T-helper 1 cell (primary cell): ENCODE results near the gene ZNF497.
"Not testable (repeated sequence)": the region's sequence is repeated elsewhere in the genome, so short reads cannot be mapped to it uniquely, and the experiment has no call there.

Experiments
- DNase-seq, 5 donors: peaks; one replicate each; pipeline ENCODE4 v3.0.0-alpha.2; 2012 to 2020

Gene ZNF497

DNA sequence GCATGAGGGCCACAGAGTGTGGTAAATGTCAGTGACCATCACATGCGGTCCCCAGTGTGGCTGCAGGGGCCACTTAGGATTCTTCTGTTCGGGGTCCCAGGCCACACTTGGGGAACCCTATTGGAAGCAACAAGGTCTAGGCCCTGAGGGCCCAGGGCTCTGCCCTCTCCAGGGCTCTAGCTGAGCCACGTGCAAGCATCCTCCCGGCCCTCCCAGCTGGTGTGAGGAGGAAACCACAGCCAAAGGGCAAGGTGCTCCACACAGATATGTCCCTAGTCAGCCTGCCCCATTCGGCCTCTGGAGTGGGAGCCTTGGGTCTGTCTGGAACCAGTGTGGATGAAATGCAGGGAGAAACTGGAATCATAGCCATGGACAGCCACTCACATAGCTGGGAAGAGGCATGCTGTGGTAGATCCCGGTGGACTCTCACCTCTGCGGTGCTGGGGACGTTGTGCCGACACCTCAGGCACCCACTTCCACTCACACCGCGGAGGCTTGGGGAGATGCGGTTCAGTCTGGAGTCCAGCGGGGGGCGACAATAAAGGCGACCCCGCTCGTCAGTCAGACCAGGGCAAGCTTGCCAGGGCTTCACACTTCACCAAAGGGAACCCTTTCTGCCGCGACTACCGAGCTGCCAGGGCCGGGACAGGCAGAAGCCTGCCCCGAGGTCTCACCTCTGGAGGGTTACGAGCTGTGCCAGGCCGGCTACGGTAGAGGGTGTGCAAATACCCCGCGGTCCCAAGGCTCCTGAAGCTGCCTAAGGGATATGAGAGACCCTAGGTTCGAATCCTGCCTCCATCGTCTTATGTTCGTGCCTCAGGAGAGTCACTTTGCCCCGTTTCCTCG lies 4.3 kb upstream of the ZNF497 start:
- no peak for DNase-seq

DNA sequence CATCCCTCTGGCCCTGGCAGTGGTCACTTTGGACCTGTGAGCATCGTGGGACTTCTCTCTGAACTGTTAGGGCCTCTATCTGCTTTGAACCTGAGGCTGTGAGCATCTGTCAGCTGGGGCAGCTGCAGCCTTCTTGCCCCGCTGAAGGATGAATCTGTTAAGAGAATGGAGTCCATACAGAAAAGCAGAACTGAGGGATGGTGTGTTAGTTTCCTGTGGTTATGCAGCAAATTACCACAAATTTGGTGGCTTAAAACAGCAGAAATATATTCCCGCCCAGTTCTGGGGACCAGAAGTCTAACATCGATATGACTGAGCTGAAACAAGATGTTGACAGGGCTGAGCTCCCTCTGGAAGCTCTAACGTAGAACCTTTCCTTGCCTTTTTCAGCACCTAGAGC lies 1.6 kb upstream of the ZNF497 start:
- DNase-seq = no peak

DNA sequence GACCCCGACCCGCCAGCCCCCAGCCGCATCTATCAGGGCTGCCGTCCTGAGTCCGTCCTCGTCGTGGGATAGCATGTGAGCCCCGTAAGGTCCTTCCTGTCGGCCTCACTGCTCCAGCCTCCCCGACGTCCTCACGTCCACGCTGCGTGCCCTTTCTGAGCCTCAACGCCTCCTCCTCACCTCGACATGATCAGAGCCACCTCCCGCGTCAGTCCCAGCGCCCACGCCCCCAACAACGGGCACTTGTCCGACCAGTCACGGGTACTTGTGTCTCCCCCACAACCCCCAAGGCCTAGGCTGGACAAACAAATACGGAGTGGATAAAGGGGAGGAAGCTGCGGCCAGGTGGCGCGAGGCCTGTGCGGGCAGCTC lies 665 bp downstream of the ZNF497 start:
- DNase-seq = peak in 1 of 5 donors; percentile 61

DNA sequence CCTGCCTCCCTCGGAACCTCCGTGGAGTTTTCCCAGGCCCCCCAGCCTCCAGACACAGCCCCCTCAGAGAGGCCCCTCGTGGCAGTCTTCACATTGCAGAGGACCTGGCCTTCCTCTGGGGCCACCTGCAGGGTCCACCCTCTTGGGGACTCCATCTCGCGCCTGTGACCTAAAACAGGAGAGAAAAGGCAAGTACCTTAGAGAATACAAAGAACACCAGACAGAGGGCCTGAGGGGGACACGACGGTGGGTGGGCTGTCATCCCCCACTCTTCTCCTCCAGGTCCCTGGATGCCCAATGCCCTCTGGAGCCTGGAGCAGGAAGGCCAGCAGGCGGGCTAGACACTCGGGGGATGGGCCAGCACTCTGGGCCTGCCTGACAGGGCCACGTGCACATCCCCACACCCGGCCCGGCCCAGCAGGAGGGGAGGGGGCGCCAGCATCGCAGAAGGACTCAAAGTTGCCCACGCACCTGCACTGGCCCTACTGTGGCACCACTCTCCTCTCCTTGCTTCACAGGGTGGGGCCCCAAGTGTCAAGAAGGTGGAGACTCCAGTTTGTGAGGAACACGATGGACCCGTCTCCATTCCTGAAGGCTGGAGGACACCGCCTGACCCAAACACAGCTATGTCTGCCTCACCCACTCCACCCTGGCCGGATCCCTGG lies 4.9 kb downstream of the ZNF497 start:
- DNase-seq = no peak

DNA sequence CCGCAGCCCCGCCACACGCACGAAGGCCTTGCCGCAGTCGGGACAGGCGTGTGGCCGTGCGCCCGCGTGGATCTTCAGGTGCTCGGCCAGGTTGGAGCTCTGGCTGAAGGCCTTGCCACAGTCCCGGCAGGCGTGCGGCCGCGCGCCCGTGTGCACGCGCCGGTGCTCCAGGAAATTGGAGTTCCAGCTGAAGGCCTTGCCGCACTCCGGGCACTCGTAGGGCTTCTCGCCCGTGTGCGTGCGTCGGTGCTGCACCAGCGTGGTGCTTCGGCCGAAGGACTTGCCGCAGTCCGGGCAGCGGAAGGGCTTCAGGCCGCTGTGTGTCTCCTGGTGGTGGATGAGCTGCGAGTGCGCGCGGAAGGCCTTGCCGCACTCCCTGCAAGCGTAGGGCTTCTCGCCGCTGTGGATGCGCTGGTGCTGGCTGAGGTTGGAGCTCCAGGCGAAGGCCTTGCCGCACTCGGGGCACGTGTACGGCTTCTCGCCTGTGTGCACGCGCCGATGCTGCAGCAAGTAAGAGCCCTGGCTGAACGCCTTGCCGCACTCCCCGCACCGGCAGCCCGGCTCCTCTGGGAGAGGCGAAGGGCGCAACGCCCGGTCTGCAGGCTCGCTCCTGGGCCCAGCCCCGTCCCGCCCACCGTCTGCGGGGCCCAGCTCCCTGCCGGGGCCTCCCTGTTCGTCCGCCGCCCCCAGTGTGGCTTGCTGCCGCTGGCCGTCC lies 5.6 kb downstream of the ZNF497 start:
- no peak for DNase-seq

DNA sequence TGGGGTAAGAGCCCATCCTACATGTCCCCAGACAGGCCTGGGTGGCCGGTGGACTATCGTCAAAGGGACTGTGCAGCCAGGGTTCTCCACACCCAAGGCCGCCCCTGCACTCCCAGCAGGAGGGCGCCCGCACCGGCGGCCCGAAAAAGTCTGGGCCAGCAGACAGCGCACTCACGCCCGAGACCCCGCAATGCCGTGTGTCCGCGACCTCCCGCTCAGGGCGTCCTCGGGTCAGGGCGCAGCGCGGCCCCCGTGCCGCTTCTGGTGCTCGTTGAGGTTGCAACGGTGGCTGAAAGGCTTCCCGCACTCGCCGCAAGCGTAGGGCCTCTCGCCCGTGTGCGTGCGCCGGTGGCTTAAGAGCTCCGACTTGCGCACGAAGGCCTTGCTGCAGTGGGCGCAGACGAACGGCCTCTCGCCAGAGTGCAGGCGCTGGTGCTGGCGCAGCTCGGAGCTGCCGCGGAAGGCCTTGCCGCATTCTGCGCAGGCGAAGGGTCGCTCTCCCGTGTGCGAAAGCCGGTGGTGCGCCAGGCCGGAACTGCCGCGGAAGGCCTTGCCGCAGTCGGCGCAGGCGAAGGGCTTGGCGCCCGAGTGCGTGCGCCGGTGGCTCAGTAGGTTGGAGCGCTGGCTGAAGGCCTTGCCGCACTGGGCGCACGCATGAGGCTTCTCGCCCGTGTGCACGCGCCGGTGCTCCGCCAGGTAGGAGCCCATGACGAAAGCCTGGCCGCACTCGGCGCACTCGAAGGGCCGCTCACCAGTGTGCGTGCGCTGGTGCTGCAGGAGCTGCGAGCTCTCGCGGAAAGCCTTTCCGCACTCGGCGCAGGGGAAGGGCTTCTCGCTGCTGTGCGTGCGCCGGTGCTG lies 6.4 kb downstream of the ZNF497 start:
- DNase-seq = peak in 2 of 5 donors; percentile 22 to 53

DNA sequence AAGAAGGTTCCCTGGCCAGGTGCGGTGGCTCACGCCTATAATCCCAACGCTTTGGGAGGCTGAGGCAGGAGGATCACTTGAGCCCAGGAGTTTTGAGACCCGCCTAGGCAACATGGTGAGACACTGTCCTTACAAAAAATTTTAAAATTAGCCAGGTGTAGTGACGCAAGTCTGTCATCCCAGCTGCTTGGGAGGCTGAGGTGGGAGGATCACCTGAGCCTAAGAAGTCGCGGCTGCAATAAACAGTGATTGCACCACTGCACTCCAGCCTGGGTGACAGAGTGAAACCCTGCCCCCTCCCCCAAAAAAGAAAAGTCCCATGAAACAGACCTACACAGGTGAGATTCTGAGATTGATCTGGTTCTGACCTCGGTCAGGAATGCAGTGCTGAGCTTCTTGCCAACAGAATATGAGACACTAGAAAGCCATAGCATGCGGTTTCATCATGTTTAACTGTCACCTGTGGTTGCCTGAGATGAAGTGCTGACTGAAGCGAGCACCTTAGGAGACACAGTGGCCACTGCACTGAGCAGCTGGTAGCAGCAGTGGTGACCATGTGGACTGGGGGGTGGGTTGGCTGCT lies 7.2 kb downstream of the ZNF497 start:
- DNase-seq = no peak

DNA sequence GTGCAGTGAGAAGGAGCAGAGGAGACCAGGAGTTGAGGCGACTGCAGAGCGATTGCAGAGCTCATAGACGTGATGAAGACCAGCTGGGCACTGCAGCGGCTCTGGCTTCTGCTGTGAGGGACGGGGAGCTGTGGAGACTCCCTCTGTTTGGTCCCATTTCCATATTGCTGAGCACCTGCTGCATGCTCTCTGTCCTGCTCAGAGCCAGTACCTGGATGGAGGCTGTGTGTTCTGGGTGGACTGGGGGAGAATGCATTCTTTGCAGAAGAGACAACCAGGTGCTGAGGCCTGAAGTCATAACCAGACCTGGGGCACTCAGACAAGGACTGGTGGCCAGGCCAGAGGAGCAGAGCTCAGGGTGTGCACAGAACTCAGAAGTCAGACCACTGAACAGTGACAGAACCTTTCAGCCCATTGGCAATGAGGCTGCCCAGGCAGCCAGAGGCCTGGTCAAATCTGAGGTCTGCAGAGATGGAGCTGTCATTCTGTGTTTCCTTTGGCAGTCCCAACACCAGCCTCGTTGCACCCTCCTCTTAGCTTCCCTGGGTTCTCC lies 8.0 kb downstream of the ZNF497 start:
- DNase-seq = no peak

DNA sequence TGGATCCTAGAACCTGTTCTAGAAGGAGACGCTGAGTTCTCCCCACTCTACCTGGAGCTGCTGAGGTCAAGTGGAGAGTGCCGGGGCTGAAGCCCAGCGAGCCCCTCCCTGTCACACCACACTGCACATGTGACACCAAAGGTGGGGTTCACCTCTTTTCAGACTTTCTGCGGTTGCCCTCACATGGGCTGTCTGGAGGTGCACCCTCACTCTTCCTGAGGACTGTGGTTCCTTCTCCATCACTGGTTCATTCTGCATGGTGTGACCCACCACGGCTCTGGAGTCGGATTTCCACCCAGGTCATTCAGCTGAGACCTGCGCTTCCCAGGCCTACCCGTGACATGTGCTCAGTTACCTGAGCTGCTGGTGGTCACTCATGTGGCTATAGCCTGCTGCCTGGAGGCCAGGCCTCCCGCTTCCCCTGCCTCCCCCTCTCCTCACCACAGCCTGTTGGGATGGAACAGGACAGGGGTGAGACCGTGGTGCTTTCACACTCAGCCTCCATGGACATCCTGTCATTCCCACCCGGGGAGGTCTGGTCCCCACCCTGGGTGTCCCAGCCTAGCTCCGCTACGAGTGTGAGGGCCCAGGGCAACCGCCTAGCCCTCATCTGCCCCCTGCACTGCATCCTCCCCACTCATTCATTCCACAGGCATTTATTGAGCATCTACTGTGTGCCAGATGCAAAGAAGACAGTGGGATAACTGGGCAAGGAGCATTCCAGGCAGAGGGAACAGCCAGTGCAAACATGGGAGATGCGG lies 8.7 kb downstream of the ZNF497 start:
- DNase-seq = no peak

DNA sequence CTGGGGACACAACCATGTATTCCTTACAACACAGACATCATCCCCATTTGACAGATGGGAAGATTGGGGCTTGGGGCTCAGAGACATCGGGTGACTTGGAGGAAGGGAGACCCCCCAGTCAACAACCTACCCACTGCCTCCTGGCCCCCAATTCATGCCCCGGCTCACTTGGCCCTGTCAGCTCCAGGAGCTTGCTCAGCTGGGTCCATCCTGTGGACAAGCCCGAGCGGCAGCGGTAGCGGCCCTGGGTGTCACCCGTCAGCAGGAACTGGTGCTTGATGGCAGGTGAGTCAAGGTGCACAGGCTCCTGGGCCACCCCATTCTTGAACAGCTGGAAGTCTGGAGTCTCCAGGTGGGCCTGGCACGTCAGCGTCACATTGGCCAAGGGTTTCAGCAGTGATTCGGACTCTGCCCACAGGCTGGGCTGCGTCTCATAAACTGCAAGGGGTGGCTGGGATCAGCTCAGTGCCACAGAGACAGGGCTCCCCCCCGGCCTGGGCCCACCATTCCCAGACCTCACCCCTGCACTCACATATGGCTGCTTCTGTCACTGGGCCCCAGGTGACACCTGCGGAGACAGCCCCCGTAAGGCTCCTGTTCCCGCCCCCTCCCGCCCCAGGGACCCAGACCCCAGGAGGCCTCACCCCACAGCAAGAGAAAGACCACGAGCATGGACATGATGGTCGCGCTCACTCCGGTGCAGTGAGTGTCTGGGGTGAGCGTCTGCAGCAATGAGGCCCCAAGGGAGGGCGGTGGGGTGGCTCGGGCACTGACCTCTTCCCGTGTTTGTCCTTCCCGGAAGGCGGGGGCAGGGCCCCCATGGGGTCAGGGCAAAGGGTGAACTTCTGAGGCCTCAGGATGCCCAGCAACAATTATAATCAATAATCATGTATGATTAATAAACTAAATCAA lies 9.5 kb downstream of the ZNF497 start, which contains the start of gene A1BG:
Gene A1BG (minus strand): TSS at position 733 of the 912 bp plus-strand sequence. CDS start 55 bp downstream, at position 678.
- no peak for DNase-seq

DNA sequence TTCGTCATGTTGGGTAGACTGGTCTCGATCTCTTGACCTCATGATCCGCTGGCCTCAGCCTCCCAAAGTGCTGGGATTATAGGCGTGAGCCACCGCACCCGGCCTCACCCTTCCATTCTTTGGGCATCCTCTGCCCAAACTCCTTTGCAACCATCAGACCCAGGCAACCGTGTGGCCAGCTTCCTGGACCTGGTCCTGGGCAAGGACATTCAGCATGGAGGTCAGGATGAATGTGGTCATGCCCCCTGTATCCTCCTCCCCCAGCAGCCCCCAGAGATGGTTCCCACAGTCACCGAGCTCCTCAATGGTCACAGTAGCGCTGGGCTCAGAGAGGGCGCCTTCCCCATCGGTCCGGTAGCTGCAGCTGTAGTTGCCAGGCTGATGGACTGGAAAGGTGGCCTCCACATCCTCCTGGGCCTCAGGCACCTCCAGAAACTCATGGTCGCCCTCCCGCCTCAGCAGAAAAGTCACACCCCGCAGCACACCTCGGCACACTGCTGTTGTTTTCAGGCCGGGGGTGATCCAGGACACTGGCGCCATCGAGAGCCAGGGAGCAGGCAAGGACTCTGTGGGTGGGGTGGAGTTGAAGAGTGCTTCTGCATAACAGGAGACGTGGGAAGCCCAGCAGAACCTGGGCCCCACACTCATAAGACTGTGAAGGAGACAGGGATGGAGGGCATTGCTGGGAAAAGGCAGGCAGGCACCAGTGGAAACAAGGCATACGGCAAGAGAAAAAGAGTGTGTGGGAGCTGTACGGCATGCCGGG lies 10.4 kb downstream of the ZNF497 start:
- no peak for DNase-seq

DNA sequence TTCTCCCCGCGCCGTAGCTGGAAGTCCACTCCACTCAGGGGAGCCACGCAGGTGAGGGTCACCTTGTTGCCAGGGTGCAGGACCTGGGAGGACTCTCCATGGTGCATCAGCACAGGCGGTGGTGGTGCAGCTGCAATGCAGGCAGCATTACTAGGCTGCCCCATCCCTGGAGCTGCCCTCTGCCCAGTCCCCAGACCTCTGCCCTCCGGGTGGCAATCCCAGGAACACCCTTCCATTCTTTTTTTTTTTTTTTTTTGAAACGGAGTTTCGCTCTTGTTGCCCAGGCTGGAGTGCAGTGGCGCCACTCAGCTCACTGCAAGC lies 11.0 kb downstream of the ZNF497 start:
- DNase-seq = no peak

DNA sequence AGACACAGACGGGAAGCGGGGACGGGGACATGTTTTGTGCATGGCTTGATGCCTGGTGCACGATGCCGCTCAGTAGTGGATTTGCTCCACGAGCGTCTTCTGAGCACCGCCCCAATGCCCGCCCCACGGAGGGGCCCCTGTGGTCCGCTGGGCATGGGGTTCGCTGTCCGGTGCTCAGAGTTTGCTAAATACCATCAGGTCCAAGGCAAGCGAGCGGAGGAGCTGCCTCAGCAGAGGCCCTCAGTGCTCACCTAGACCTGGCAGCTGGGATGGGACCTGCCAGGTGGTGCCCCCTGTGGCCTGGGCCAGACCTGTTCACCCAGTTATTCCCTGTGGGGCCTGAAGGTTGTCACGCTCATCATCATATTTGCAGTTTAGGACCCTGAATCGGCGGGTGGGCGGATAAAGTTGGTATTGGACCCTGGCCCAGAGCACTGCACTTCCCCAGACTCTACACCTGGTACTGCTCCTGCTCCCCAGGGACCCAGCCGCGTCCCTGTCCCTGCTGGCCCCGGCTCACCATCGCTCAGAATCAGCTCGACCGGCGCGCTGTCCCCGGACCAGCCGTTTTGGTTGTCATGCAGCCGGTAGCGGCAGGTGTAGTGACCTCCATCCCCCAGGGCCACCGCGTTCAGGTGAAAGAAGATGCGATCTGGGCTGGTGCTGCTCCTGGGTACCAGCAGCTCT lies 11.5 kb downstream of the ZNF497 start:
- DNase-seq = no peak

DNA sequence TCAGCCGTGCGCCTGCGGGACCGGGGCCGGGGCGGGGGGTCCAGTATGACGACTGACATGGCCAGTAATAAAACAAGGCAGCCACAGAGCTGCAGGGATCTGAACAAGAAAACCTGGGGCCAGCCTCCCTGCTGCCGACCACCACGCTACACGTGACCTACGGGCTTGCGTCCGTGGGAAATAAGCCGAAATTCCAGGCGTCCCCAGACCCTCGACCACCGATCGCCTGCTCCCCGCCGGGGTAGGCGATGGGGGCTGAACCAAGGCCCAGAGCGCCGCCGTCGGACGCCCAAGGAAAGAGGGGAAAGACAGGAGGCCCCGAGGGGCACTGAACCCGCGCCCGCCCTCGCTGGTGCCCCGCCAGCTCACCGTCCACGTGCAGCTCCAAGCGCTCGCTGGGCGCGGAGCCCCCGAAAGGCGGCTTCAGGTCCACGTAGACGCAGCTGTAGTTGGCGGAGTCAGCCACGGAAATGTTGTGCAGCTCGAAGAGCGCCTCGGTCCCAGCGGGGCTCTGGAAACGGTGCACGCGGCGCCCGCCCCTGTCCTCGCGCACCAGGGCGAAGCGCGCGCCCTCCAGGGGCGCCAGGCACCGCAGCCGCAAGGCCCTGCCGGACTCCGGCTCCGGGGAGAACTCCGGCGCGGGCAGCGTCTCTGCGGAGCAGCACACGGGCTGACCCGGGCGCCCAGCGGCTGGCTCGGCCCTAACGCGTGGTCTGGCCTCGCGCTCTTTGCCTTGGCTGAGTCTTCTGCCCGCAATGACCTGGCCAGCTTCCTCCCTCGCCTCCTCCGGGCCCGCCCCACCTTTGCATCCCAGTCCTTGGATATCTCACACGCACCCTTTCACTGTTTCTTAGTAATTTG lies 12.3 kb downstream of the ZNF497 start:
- DNase-seq = no peak

DNA sequence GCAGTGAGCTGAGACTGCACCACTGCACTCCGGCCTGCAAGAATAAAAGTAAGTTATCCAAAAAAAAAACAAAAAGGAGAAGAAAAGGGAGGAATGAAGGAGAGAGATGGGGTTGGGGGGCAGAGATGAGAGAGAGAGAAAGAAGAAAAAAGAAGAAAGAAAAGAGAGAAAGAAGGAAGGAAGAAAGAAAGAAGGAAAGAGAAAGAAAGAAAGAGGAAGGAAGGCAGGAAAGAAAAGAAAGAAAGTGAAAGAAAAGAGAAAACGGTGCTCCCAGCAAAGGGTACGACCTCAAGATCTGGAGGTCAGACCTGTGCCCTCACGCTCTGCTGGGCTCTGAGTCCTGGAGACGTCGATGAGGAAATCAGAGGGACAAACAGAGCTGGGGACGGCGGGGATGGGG lies 13.0 kb downstream of the ZNF497 start:
- DNase-seq = no peak

DNA sequence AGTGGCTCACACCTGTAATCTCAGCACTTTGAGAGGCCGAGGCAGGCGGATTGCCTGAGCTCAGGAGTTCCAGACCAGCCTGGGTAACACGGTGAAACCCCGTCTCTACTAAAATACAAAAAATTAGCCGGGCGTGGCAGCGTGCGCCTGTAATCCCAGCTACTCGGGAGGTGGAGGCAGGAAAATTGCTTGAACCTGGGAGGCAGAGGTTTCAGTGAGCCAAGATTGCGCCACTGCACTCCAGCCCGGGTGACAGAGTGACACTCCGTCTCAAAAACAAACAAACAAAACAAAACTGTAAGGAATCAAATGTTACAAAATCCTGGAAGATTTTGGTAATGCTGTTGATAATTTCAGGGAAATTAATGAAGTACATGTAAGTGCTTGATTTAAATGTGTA lies 14.5 kb downstream of the ZNF497 start:
- not testable (repeated sequence) for DNase-seq
